Spleen (tissue), 11 donors: ENCODE results near the gene RFX3. TPM values are rescaled to one million over a fixed set of nuclear protein-coding genes. Genes with fewer than 3 reads are reported as not detected.
A peak's percentile ranks its signal among the peaks of the same experiment; 100 is the strongest.

Experiments
- DNase-seq: peaks from one replicate; pipeline ENCODE4 v3.0.0-alpha.2; 2020
- H3K27ac ChIP-seq, 8 donors: fragments of 200-600 bp; sonication (generic) in 7 of 8; 1 replicate in 4 of 8; 2 replicates in 4 of 8; pipeline versions ENCODE4 v1.5.0 to v1.8.0; 2016 to 2021; ENCODE audit warnings: inconsistent platforms in 4 of 8, mild to moderate bottlenecking in 4 of 8, moderate library complexity in 1 of 8
- H3K27me3 ChIP-seq, 7 donors: fragments of 200-600 bp; sonication (generic) in 6 of 7; replicated peaks in 1 of 7; 1 replicate in 4 of 7; 2 replicates in 3 of 7; pipeline versions ENCODE4 v1.5.0 to v1.8.0; 2016 to 2021; ENCODE audit warnings: inconsistent platforms in 3 of 7, mild to moderate bottlenecking in 1 of 7
- H3K36me3 ChIP-seq, 6 donors: fragments of 200-600 bp; sonication (generic) in 5 of 6; 1 replicate in 4 of 6; 2 replicates in 2 of 6; pipeline versions ENCODE4 v1.5.0 to v1.8.0; 2016 to 2021; ENCODE audit warnings: inconsistent platforms in 2 of 6
- H3K4me1 ChIP-seq, 6 donors: fragments of 200-600 bp; sonication (generic) in 5 of 6; 1 replicate in 3 of 6; 2 replicates in 3 of 6; pipeline versions ENCODE4 v1.5.0 to v1.8.0; 2016 to 2021; ENCODE audit warnings: inconsistent platforms in 3 of 6
- H3K4me3 ChIP-seq, 8 donors: fragments of 200-600 bp; sonication (generic) in 7 of 8; 1 replicate in 4 of 8; 2 replicates in 4 of 8; pipeline versions ENCODE4 v1.5.0 to v1.8.0; 2016 to 2021; ENCODE audit warnings: inconsistent platforms in 4 of 8, mild to moderate bottlenecking in 4 of 8, moderate library complexity in 2 of 8
- H3K9me3 ChIP-seq, 8 donors: fragments of 200-600 bp; sonication (generic) in 7 of 8; 1 replicate in 4 of 8; 2 replicates in 4 of 8; pipeline versions ENCODE4 v1.5.0 to v1.8.0; 2016 to 2021; ENCODE audit warnings: inconsistent platforms in 4 of 8
- POLR2A ChIP-seq, 3 donors: fragments of 450-650 bp; IDR thresholded peaks; one replicate each; pipeline ENCODE4 v1.5.1; 2017; ENCODE audit warnings: antibody characterized with exemption in 3 of 3, mild to moderate bottlenecking in 1 of 3
- POLR2AphosphoS5 ChIP-seq, 3 donors: sonication (generic); formaldehyde crosslinking; IDR thresholded peaks; one replicate each; pipeline ENCODE4 v1.5.1; 2017; ENCODE audit warnings: antibody characterized with exemption in 3 of 3
- WGBS, 5 donors: extraction: QIAGEN DNeasy Blood & Tissue Kit in 3 of 5; methylation state at CpG; one replicate each; pipeline versions ENCODE4 v1.1.5 to v1.1.7; 2013 to 2018; 5-methylcytosine and 5-hydroxymethylcytosine counted together
- intact Hi-C: fragments of 100-400 bp; cut with DNase I; formaldehyde crosslinking; loops from one replicate; pipeline ENCODE4 v1.15.0; 2023; ENCODE audit warnings: low total_unique reads
- polyA plus RNA-seq, 3 donors: library from polyadenylated mRNA; stranded (reverse); fragments of 200-250 nt; gene quantifications; one replicate each; pipeline ENCODE4 v1.2.1, GENCODE V29; 2013
- total RNA-seq, 7 donors: library from RNA; depleted of rRNA in 3 of 7; stranded (reverse); fragments of >200 nt in 3 of 7; fragmentation: NEBNext Ultra II Directional in 4 of 7; extraction: Animal tissue kit (Norgen Biotek cat#: 25700) in 4 of 7; gene quantifications; one replicate each; pipeline versions ENCODE4 v1.1.0 to v1.2.1, GENCODE V29; 2016 to 2021
- TF ChIP-seq, protein P1 (sequence below), 11 experiments: fragments of 200-600 bp in 7 of 11; fragments of 450-650 bp in 4 of 11; sonication (generic) in 4 of 11; IDR thresholded peaks in 8 of 11; conservative IDR thresholded peaks in 3 of 11; 1 replicate in 7 of 11; 2 replicates in 4 of 11; pipeline versions ENCODE4 v1.4.0 to v1.8.0; 2016 to 2021; ENCODE audit warnings: antibody characterized with exemption in 11 of 11, inconsistent platforms in 4 of 11, mild to moderate bottlenecking in 1 of 11
- donor health status: healthy with polysubstance abuse.
- donor health status: DM: no; HTN: no; CAD: no; lungs with moderate emphysema.
- donor health status: DM: no; HTN: no; CAD: no.
- donor health status: Bipolar disorder and iron deficiency.
- donor health status: healthy.
- donor health status: DM: no; HTN: no; CAD: no.
- donor health status: DM: yes; HTN: yes; CAD: no.

RFX3 gene
- total and polyA plus RNA-seq, 10 donors, result 2.5 to 25.9 (median 19.1) TPM

DNA sequence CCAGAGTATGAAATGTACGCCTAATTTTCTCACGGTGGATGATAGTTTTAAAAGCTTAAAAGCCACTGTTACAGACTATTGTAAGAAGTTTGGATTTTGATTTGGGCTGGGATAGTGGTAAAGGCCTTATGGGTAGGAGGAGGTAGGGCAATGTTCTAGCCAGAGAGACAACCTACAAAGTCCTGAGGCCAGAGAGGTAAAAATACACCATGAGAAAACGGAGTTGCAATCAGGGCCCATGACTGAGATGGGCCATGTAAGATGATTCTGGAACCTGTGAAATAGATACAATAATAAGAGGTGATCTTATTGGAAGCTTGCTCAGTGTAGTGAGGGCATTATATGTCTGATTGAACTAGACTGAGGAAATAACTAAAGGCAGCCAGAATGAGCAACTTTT lies 188.8 kb downstream of the RFX3 start:
- intact Hi-C loops, result no loop called here
- WGBS, 5 donors, result 64 to 94% (median 79%) methylated on average over 3 of the region's 3 CpGs
- no peak for DNase-seq
- Histone ChIP-seq H3K27me3 (no peaks in the 10 kb centered on the region), H3K36me3 (no peaks in the 10 kb centered on the region), H3K4me3 (no peak overlapping the region), H3K4me1 (peaks cover 0 to 10% (median 4%) of the 10 kb centered on the region in 6 donors), H3K9me3 (peaks cover 0 to 13% (median 0%) of the 10 kb centered on the region in 8 donors), H3K27ac (no peak overlapping the region)
- TF ChIP-seq, protein P1, sequence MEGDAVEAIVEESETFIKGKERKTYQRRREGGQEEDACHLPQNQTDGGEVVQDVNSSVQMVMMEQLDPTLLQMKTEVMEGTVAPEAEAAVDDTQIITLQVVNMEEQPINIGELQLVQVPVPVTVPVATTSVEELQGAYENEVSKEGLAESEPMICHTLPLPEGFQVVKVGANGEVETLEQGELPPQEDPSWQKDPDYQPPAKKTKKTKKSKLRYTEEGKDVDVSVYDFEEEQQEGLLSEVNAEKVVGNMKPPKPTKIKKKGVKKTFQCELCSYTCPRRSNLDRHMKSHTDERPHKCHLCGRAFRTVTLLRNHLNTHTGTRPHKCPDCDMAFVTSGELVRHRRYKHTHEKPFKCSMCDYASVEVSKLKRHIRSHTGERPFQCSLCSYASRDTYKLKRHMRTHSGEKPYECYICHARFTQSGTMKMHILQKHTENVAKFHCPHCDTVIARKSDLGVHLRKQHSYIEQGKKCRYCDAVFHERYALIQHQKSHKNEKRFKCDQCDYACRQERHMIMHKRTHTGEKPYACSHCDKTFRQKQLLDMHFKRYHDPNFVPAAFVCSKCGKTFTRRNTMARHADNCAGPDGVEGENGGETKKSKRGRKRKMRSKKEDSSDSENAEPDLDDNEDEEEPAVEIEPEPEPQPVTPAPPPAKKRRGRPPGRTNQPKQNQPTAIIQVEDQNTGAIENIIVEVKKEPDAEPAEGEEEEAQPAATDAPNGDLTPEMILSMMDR (IDR thresholded peaks at IDR 0.05 in 8 of 11, conservative IDR thresholded peaks at IDR 0.05 in 3 of 11), result no peak
- no peak for TF ChIP-seq POLR2A (IDR thresholded peaks at IDR 0.05)
- no peak for TF ChIP-seq POLR2AphosphoS5 (IDR thresholded peaks at IDR 0.05)

DNA sequence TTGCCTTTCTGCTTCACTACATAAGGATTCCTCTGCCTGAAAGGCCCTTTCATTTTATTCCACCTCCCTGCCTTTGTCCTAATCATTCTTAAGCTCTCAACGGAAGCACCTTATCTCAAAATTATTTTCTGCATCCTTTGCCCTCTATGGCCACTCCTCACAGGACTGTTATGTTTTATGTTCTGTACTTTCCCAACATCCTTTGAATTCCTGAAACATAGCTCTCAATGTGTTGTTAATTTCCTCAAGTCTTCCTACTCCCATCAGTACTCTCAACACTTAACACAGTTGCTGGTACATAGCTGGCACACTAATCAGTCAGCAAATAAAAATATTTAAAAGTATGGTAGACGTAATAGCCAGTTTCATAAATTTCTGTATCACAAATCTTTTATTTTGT lies 193.0 kb downstream of the RFX3 start:
- DNase-seq, result no peak
- WGBS, 5 donors, result 72 to 92% (median 86%) methylated on average over 2 of the region's 2 CpGs
- no peaks in the 10 kb centered on the region for H3K9me3 ChIP-seq
- no peaks in the 10 kb centered on the region for H3K27me3 ChIP-seq
- H3K4me3 ChIP-seq, result no peak overlapping the region
- intact Hi-C loops, result no loop called here
- H3K36me3 ChIP-seq, result peaks cover 0 to 16% (median 2%) of the 10 kb centered on the region in 6 donors
- TF ChIP-seq, protein P1 (IDR thresholded peaks at IDR 0.05 in 8 of 11, conservative IDR thresholded peaks at IDR 0.05 in 3 of 11), result no peak
- TF ChIP-seq POLR2AphosphoS5 (IDR thresholded peaks at IDR 0.05), result no peak
- TF ChIP-seq POLR2A (IDR thresholded peaks at IDR 0.05), result no peak
- H3K4me1 ChIP-seq, result peaks cover 0 to 6% (median 2%) of the 10 kb centered on the region in 6 donors
- H3K27ac ChIP-seq, result peak overlapping the region in 2 of 8 donors; percentile 4 to 24

DNA sequence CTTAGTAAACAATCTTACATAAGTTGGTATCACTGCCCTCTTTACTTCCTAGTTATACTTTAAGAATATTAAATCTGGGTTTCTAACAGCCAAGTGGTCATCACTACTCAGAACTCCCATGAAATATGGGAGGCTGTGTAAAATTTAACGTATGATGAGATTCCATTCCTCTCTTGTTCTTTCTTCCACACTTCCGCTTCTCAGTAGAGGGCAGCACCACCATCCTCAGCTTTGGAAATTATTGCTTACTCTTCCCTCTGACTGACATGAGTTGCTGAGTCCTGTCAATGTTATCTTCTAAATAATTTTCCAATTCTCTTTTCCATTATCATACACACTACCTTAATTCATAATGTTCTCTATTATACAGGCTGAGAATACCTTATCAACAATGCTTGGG lies 194.0 kb downstream of the RFX3 start:
- TF ChIP-seq, protein P1 (IDR thresholded peaks at IDR 0.05 in 8 of 11, conservative IDR thresholded peaks at IDR 0.05 in 3 of 11), result no peak
- no peak for TF ChIP-seq POLR2AphosphoS5 (IDR thresholded peaks at IDR 0.05)
- TF ChIP-seq POLR2A (IDR thresholded peaks at IDR 0.05), result no peak
- Histone ChIP-seq H3K36me3 (peaks cover 0 to 16% (median 2%) of the 10 kb centered on the region in 6 donors), H3K27me3 (no peaks in the 10 kb centered on the region), H3K4me3 (no peak overlapping the region), H3K4me1 (no peaks in the 10 kb centered on the region), H3K27ac (no peak overlapping the region), H3K9me3 (no peaks in the 10 kb centered on the region)
- intact Hi-C loops, result no loop called here
- DNase-seq, result no peak
- WGBS, 5 donors, result 67 to 85% (median 75%) methylated on average over 2 of the region's 2 CpGs

DNA sequence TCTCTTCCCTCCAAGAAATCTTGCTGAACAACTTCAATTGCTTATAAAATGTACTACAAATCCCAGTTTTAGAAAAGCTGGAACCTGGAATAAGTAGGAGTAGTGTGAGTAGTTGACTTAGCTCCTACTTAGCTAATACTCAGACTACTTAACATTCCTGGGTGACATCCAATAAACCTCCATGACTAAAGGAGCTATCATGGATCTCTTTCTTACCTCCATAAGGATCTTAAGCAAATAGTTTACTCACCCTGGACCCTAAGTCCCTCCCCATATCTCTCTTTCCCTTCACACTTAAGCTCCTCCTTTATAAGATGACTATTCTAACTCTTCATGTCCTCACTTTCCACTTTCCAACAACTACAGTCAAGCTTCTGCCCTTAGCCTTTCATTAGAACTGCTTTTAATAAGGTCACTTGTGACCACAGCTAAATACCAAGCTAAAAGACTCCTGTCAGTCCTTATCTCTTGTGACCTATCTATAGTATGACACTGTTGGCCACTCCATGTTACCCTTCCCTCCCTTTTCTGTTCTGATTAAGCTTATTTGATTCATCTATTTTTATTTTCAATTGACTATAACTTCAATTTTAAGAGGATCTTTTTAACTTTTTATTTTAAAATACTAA lies 194.9 kb downstream of the RFX3 start:
- no peaks in the 10 kb centered on the region for H3K9me3 ChIP-seq
- DNase-seq, result no peak
- no peaks in the 10 kb centered on the region for H3K4me1 ChIP-seq
- H3K36me3 ChIP-seq, result peaks cover 0 to 16% (median 2%) of the 10 kb centered on the region in 6 donors
- H3K27ac ChIP-seq, result no peak overlapping the region
- H3K4me3 ChIP-seq, result no peak overlapping the region
- intact Hi-C loops, result no loop called here
- H3K27me3 ChIP-seq, result no peaks in the 10 kb centered on the region
- no peak for TF ChIP-seq POLR2AphosphoS5 (IDR thresholded peaks at IDR 0.05)
- TF ChIP-seq, protein P1 (IDR thresholded peaks at IDR 0.05 in 8 of 11, conservative IDR thresholded peaks at IDR 0.05 in 3 of 11), result no peak
- no peak for TF ChIP-seq POLR2A (IDR thresholded peaks at IDR 0.05)
